Left kidney (tissue), 2 donors: ENCODE data around the gene COL4A1. TPM values are rescaled to one million over a fixed set of nuclear protein-coding genes. Genes with fewer than 3 reads are reported as not detected.

Experiments used
- DNase-seq: peaks from one replicate; pipeline ENCODE4 v3.0.0-alpha.2; 2013
- polyA plus RNA-seq: library from polyadenylated mRNA; unstranded; fragments of 120-200 nt; gene quantifications from one replicate; pipeline ENCODE4 v1.2.1, GENCODE V29; 2013; ENCODE audit not compliant: insufficient read length

COL4A1 gene
- polyA plus RNA-seq, 1 donor = 531 TPM

GRCh38 chr13:110239280-110240125, 67.5 kb downstream of the COL4A1 start:
- DNase-seq = no peak

- DNase-seq = no peak
Measured at GRCh38 chr13:110238818-110239195, 68.2 kb downstream of the COL4A1 start.

- no peak for DNase-seq
Measured at GRCh38 chr13:110237875-110238817, 68.8 kb downstream of the COL4A1 start.

DNA sequence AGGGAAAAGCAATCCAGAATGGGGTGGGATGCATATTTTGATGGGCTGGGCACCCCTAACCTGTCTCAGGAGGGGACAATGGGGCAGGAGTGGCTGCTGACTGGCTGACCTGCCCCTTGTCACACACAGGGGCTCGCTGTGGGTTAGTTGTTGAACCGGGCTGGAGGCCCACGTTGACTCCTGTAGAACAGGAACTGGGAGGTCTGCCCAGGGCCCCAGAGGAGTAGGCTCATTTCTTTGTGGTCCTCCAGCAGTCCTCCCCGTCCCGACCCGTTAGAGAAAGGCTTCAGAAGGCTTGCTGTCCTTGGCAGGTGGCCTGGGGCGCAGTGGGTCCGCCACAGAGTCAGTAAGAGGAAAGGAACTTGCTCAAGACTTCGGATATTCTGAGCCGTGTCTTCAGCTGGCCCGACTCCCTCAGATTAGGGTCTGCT, 70.1 kb downstream of the COL4A1 start:
- DNase-seq = no peak

- no peak for DNase-seq
Measured at GRCh38 chr13:110236431-110236830, 70.5 kb downstream of the COL4A1 start.

GRCh38 chr13:110234532-110234931, 72.4 kb downstream of the COL4A1 start:
- DNase-seq = no peak

DNA sequence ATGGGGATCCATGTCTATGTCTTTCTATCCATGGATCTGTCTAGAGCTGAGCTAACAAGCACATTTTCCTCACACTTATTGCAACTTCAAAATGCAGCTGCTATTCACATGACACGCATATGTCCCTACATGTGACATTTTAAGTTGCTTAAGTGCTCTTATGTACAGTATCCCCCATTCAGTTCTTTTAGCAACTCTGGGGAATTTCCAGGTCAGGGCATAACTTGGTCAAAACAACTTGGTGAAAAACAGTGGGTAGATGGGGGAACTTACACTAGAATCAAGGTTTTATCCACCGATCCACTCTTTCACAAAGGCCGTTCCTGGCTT, 73.0 kb downstream of the COL4A1 start:
- DNase-seq = no peak

DNA sequence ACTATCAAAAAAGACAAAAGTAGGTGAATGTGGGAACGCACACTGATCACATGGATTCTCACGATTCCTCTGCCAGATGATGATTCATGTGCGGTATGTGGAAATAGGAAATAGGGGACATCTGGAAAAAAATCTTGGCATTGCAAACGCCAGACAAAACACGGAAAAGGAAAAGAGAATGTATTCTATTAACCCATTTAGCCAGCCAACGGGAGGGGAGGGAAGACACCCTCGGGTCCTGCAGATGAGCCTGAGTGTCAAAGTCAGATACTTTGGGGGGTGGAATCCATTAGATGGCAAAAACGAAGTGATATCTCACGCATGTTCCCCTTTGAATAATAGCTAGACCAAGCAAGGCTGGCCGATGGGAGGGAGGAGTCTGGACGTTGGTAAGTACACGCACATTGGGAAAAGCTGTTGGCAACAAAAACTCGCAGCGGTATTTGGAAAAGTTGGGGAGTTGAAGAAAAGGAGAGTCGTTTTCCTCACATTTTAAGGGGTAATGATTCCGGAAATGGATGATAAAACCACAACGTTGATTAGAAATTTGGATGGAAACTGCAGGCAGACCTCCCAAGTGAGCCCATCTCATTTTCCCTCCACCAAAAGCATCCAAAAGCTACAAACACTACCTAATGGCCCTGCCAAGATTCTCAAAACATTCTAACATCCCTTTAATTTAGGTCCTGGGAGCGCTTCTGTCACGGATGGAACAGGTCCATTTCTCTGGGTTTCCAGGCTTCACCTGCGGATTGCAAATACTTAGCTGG, 73.6 kb downstream of the COL4A1 start:
- no peak for DNase-seq

GRCh38 chr13:110232756-110233155, 74.2 kb downstream of the COL4A1 start:
- no peak for DNase-seq

DNA sequence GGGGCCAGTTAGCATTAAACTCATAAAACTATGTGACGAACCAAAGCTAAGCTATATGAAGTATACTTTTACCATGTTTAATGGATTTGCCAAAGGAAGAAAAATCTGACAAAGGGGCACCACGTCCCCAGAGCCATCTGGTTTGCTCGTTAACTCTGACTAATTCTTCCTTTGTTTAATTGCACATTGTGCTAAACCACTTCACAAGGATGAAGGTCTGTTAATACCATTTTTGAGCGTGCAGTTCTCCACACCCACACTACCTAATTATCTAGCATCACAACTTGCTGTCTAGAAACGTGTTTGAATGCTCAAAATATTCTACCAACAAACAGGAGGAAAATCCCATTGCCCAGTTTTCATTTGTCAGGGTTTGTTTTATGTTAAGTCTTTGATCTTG, 74.8 kb downstream of the COL4A1 start:
- DNase-seq = no peak

DNA sequence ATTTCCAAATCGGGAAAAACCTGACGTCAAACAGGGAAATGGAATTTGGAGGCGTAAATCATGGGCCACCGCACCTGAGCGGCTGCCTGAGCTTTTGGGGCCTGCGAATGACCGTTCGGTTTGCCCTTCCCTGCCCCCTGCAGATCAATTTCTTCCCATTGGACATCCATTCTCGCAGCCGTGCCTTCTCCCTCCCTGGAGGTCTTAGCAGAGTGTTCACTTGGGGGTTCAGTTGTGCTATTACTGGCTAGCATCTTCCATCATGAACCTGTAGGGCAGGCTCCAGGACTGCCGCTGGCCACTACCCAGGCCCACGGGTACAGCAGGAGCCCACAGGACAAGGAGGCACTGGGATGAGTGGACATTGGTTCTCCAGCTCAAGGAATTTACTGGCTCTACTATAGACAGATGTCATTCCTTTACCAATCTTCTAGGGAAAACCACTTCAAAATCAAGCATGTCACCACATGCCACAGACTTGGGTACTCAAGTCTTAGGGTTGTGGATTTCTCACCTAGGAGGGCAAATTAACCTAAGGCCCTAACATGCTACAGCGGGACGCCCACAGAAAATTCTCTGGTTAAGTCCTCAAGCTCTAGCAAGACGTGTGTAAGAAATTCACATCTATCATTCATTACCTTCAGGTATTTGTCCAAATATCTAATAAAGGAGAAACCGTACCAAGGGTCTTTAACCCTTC, 75.5 kb downstream of the COL4A1 start:
- DNase-seq = no peak

- DNase-seq = no peak
Measured at GRCh38 chr13:110230661-110231347, 76.2 kb downstream of the COL4A1 start.

GRCh38 chr13:110229905-110230563, 76.9 kb downstream of the COL4A1 start:
- DNase-seq = no peak

DNA sequence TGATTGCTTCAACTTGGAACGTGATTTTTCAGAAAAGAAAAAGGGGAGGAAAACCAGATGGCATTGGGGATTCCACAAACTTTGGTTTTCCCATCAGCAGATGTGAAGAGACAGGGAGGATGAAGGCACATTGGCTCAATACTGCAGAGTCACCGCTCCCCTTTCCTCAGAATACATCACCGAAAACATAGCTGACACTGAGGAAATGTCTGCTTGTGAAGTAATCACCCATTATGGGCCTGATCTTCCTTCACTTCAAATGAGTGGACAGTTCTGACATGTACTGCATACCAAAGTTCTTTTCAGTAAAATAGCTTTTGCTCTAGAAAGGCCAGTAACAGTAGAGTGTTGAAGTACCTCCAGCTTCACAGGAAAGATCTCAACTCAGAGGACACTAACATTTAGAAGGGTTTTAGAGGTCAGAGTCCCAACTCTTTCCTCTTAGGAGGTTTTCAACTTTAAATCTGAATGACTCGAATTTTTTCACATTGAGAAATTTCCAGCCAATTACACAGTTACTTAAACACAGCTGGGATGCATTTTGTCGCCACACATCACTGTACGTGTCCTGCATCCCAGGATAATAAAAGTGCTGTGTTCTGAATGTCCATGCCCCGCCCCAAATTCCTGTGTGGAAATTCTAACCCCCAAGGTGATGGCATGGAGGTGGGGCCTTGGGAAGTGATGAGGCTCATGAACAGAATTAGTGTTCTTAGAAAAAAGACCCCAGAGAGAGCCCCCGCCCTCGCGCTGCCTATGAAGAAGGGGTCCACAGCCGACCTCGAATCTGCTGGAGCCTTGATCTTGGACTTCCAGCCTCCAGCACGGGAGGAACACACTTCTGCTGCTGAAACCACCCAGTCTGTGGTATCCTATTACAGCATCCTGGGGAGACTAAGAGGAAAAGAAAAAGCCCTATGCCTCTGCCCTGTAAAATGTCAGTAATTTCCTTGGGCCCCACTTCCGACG, 77.7 kb downstream of the COL4A1 start:
- DNase-seq = no peak

- DNase-seq = no peak
Measured at GRCh38 chr13:110227864-110228643, 78.9 kb downstream of the COL4A1 start.

DNA sequence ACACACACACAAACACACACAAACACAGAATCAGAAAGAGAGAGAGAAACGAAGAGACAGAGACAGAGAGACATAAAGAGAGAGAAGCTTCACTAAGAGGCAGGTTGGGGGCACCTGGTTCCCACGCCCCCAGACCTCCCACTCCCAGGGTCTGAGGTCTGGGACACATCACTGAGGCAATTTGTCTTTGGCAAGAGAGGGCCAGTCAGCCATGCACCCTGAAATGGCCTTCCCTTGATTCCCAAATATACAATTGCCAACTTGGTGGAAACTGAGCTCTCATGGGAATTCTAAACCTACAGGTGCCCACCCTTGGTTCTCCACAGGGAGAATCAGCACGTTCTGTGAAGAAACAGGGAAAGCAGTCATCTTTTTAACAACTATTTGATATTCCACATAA, 79.5 kb downstream of the COL4A1 start:
- no peak for DNase-seq

DNA sequence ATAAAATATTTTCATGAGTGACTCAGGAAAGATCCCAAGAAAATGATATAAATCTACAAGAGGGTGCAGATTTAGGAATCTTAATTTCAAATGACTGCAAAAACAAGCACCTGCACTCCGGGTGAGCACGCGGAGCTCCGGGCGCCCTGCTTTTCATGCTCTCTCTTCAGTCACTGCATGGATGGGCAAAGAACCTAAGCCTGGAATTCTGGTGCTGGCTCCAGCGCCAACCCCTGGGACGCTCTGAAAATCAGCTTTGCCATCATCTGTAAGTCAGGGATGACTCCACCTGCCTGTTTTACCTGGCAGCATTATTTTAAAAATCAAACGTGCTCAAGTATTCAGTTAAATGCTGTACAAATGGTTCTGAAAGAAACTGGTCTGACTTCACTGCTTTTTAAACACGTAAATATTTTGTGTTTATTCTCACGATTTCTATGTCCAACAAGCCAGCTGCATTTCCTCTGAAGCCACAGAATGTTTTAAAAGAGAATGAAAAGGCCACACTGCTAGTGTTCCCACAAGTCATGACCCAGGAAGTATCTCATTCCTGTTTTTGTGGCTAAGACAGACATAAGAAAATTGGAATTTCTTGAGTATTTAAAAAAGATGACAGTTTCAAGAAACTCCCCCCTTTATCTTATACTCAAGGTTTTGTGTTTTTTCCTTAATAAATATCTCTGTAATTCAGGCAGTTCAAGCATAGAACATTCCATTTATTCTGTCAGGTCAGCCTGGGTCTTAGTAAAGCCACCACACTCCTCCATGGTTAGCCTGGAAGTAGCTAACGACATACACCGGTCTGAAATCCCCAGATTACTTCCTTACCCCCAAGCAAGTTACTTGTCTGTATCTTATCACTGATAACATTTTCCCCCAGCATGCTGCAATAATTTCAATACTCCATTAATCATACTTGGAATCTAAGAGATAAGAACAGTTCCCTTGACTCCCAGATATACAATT, 81.1 kb downstream of the COL4A1 start:
- DNase-seq = no peak
